ENCODE data around the gene DCAF6.

Gene DCAF6

DNA sequence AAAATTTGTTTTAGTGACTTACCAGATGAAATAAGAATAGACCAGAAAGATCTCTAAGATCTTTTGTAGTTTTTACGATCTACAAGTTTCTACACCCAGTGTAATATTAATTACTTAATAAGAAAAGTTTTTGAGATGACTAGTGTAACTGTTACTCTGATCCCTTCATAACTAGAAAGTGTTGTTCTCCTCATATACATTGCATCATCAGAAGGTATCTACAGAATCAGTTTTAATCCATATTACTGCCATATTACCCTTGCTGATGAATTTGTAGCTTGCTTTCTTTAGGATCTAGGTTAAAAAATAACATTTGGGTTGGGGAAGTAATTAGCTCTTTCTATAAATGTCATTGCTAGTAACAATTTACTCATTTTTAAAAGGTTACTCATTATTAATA, 127.7 kb downstream of the DCAF6 start:
- TF ChIP-seq, protein P1, sequence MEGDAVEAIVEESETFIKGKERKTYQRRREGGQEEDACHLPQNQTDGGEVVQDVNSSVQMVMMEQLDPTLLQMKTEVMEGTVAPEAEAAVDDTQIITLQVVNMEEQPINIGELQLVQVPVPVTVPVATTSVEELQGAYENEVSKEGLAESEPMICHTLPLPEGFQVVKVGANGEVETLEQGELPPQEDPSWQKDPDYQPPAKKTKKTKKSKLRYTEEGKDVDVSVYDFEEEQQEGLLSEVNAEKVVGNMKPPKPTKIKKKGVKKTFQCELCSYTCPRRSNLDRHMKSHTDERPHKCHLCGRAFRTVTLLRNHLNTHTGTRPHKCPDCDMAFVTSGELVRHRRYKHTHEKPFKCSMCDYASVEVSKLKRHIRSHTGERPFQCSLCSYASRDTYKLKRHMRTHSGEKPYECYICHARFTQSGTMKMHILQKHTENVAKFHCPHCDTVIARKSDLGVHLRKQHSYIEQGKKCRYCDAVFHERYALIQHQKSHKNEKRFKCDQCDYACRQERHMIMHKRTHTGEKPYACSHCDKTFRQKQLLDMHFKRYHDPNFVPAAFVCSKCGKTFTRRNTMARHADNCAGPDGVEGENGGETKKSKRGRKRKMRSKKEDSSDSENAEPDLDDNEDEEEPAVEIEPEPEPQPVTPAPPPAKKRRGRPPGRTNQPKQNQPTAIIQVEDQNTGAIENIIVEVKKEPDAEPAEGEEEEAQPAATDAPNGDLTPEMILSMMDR (IDR thresholded peaks at IDR 0.05; ENCODE audit: low read depth, low read length) = no peak
- no peak for TF ChIP-seq EZH2phosphoT487 (IDR thresholded peaks at IDR 0.05; ENCODE audit: low read depth)

DNA sequence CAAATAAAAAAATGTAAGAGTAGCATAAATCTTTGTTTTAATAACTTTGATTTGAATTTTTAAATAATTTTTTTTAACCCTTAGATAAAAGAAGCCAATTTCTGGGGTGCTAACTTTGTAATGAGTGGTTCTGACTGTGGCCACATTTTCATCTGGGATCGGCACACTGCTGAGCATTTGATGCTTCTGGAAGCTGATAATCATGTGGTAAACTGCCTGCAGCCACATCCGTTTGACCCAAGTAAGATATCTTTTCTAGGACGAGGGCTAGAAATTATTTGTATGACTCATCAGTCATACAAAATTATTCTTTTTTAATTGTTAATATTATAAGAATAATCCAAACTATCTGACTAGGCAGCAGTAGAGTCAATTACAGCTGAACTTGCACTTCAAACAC, 129.0 kb downstream of the DCAF6 start:
- Histone ChIP-seq H3K79me2 (ENCODE audit: low read length) (no peaks in the 10 kb centered on the region), H3K27ac (ENCODE audit: low read length) (no peak overlapping the region), H3K27me3 (ENCODE audit: low read depth, low read length) (no peaks in the 10 kb centered on the region), H3K4me1 (ENCODE audit: low read length) (no peaks in the 10 kb centered on the region), H3K4me3 (ENCODE audit: low read length) (no peak overlapping the region), H3K36me3 (replicated peaks; ENCODE audit: low read depth, low read length) (peaks cover 10% of the 10 kb centered on the region), H4K20me1 (ENCODE audit: insufficient read depth, low read length) (no peaks in the 10 kb centered on the region), H3K9ac (ENCODE audit: low read length) (no peak overlapping the region), H3K9me3 (ENCODE audit: insufficient read depth, low read length) (no peaks in the 10 kb centered on the region), H3K4me2 (ENCODE audit: low read length) (no peak overlapping the region), H2AFZ (ENCODE audit: low read depth, low read length) (no peak overlapping the region)
- no peak for TF ChIP-seq EZH2phosphoT487 (IDR thresholded peaks at IDR 0.05; ENCODE audit: low read depth)
- TF ChIP-seq, protein P1 (IDR thresholded peaks at IDR 0.05; ENCODE audit: low read depth, low read length) = no peak

More for the DNA sequence above, 127.7 kb downstream of the DCAF6 start:
- no peaks in the 10 kb centered on the region for H3K27me3 ChIP-seq (ENCODE audit: low read depth, low read length)
- H4K20me1 ChIP-seq (ENCODE audit: insufficient read depth, low read length) = no peaks in the 10 kb centered on the region
- no peak overlapping the region for H2AFZ ChIP-seq (ENCODE audit: low read depth, low read length)
- H3K9ac ChIP-seq (ENCODE audit: low read length) = no peak overlapping the region
- no peaks in the 10 kb centered on the region for H3K9me3 ChIP-seq (ENCODE audit: insufficient read depth, low read length)
- no peak overlapping the region for H3K27ac ChIP-seq (ENCODE audit: low read length)
- H3K4me1 ChIP-seq (ENCODE audit: low read length) = no peaks in the 10 kb centered on the region
- peaks cover 3% of the 10 kb centered on the region for H3K36me3 ChIP-seq (replicated peaks; ENCODE audit: low read depth, low read length)
- no peak overlapping the region for H3K4me2 ChIP-seq (ENCODE audit: low read length)
- H3K79me2 ChIP-seq (ENCODE audit: low read length) = no peaks in the 10 kb centered on the region
- H3K4me3 ChIP-seq (ENCODE audit: low read length) = no peak overlapping the region

DNA sequence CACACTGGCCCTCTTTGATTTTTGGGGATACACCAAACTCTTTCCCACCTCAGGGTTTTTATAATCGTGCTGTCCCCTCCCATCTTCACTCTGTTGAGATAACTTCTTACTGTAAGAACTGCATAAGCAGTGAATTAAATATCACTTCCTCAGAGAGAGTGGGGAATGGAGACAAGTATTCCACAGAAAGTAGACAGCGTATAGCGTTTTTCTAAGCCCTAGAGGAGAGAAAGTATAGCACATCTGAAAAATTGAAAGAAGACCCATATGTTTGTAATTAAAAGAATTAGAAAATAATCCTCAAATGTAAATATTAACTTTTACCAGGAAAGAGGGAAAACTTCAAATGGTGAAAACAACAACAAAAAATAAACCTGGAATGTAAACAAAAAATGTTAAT, 132.9 kb downstream of the DCAF6 start:
- Histone ChIP-seq H3K36me3 (replicated peaks; ENCODE audit: low read depth, low read length) (peaks cover 30% of the 10 kb centered on the region), H2AFZ (ENCODE audit: low read depth, low read length) (no peak overlapping the region), H3K27ac (ENCODE audit: low read length) (no peak overlapping the region), H3K4me3 (ENCODE audit: low read length) (no peak overlapping the region), H4K20me1 (ENCODE audit: insufficient read depth, low read length) (no peaks in the 10 kb centered on the region), H3K27me3 (ENCODE audit: low read depth, low read length) (no peaks in the 10 kb centered on the region), H3K4me2 (ENCODE audit: low read length) (no peak overlapping the region), H3K79me2 (ENCODE audit: low read length) (no peaks in the 10 kb centered on the region), H3K9ac (ENCODE audit: low read length) (no peak overlapping the region), H3K4me1 (ENCODE audit: low read length) (no peaks in the 10 kb centered on the region), H3K9me3 (ENCODE audit: insufficient read depth, low read length) (no peaks in the 10 kb centered on the region)
- TF ChIP-seq EZH2phosphoT487 (IDR thresholded peaks at IDR 0.05; ENCODE audit: low read depth) = no peak
- TF ChIP-seq, protein P1 (IDR thresholded peaks at IDR 0.05; ENCODE audit: low read depth, low read length) = no peak

DNA sequence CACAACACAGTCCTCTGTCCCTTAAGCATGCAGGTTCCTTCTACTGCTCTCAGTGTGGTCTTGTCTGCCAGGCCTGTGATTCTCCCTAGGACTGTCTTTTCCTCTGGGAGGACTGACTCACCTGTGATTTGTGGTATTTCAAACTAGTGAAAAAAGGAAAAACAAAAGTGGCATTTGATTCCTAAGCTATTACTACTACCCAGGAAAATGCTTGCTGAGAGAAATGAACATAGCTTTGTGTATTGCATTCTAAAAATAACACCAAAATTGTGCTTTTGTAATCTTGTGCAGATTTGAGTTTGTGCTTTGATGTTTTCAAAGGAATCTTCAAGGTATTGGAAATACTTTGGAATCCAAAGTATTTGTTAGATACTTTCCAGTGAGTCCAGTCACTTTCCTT, 143.3 kb downstream of the DCAF6 start:
- H2AFZ ChIP-seq (ENCODE audit: low read depth, low read length) = no peak overlapping the region
- TF ChIP-seq EZH2phosphoT487 (IDR thresholded peaks at IDR 0.05; ENCODE audit: low read depth) = no peak
- TF ChIP-seq, protein P1 (IDR thresholded peaks at IDR 0.05; ENCODE audit: low read depth, low read length) = no peak
- no peak overlapping the region for H3K9ac ChIP-seq (ENCODE audit: low read length)
- no peaks in the 10 kb centered on the region for H4K20me1 ChIP-seq (ENCODE audit: insufficient read depth, low read length)
- H3K4me3 ChIP-seq (ENCODE audit: low read length) = no peak overlapping the region
- H3K79me2 ChIP-seq (ENCODE audit: low read length) = no peaks in the 10 kb centered on the region
- peaks cover 15% of the 10 kb centered on the region for H3K36me3 ChIP-seq (replicated peaks; ENCODE audit: low read depth, low read length)
- H3K9me3 ChIP-seq (ENCODE audit: insufficient read depth, low read length) = no peaks in the 10 kb centered on the region
- no peaks in the 10 kb centered on the region for H3K27me3 ChIP-seq (ENCODE audit: low read depth, low read length)
- no peak overlapping the region for H3K27ac ChIP-seq (ENCODE audit: low read length)
- no peak overlapping the region for H3K4me2 ChIP-seq (ENCODE audit: low read length)
- no peaks in the 10 kb centered on the region for H3K4me1 ChIP-seq (ENCODE audit: low read length)
